ENCODE results near the gene PAPOLB.

PAPOLB gene

GRCh38 chr7:4876586-4876985, 14.8 kb upstream of the PAPOLB start:
- DNase-seq = no peak

- DNase-seq = no peak
Observed at GRCh38 chr7:4875391-4875790, 13.6 kb upstream of the PAPOLB start.

GRCh38 chr7:4873071-4873944, 11.5 kb upstream of the PAPOLB start:
- DNase-seq = no peak

GRCh38 chr7:4871930-4872675, 10.3 kb upstream of the PAPOLB start:
- no peak for DNase-seq

- no peak for DNase-seq
Observed at GRCh38 chr7:4871056-4871680, 9.3 kb upstream of the PAPOLB start.

- no peak for DNase-seq
Observed at GRCh38 chr7:4868493-4868892, 6.7 kb upstream of the PAPOLB start.

- no peak for DNase-seq
Observed at GRCh38 chr7:4866528-4867496, 5.0 kb upstream of the PAPOLB start.

GRCh38 chr7:4862156-4862555, 326 bp upstream of the PAPOLB start:
- no peak for DNase-seq

GRCh38 chr7:4861227-4861626, 603 bp downstream of the PAPOLB start:
- DNase-seq = no peak

- DNase-seq = no peak
Observed at GRCh38 chr7:4857189-4857588, 4.6 kb downstream of the PAPOLB start.

- no peak for DNase-seq
Observed at GRCh38 chr7:4856336-4857057, 5.3 kb downstream of the PAPOLB start.

- no peak for DNase-seq
Observed at GRCh38 chr7:4854916-4855315, 6.9 kb downstream of the PAPOLB start.

- DNase-seq = no peak
Observed at GRCh38 chr7:4851459-4852422, 10.1 kb downstream of the PAPOLB start.

GRCh38 chr7:4850262-4850795, 11.5 kb downstream of the PAPOLB start:
- no peak for DNase-seq

- DNase-seq = peak; percentile 4
Observed at GRCh38 chr7:4849390-4849789, 12.4 kb downstream of the PAPOLB start.

GRCh38 chr7:4845740-4846142, 16.1 kb downstream of the PAPOLB start:
- peak; percentile 70 for DNase-seq

- DNase-seq = no peak
Observed at GRCh38 chr7:4842319-4843064, 19.3 kb downstream of the PAPOLB start.

GRCh38 chr7:4841836-4842235, 20.0 kb downstream of the PAPOLB start:
- no peak for DNase-seq

- no peak for DNase-seq
Observed at GRCh38 chr7:4841007-4841784, 20.6 kb downstream of the PAPOLB start.
